Caco-2 (cell line): Measurements from ENCODE around the gene RLN3. TPM values are rescaled to one million over a fixed set of nuclear protein-coding genes. Genes with fewer than 3 reads are reported as not detected.

Experiments used
- BruUV-seq: library from RNA; stranded (reverse); fragments of 400-500 nt; replicated peaks from 2 replicates; lab custom pipeline; 2021; lab: Mats Ljungman, UMichigan
- CTCF ChIA-PET: fragments of 300-600 bp; sonication (Branson Sonifier 250); formaldehyde crosslinking; loops from one replicate; lab custom pipeline; 2022; ENCODE audit warnings: antibody characterized with exemption; lab: Charles Lee
- POLR2A ChIA-PET: fragments of 300-600 bp; sonication (Branson Sonifier 250); formaldehyde crosslinking; loops from one replicate; lab custom pipeline; 2022; ENCODE audit warnings: antibody characterized with exemption; lab: Charles Lee
- DNase-seq, 2 experiments: peaks; one replicate each; pipeline versions ENCODE4 v3.0.0 to v3.0.0-alpha.2; 2020 to 2022
- H3K27me3 ChIP-seq: replicated peaks from 2 replicates; pipeline ENCODE4 v1.6.0; 2011; ENCODE audit warnings: low read length; ENCODE audit not compliant: control insufficient read depth, insufficient read depth
- H3K36me3 ChIP-seq: 2 replicates; pipeline ENCODE4 v1.5.1; 2011; ENCODE audit warnings: low read length; ENCODE audit not compliant: control insufficient read depth, insufficient read depth
- H3K4me1 ChIP-seq: fragments of 250-450 bp; sonication (Bioruptor Pico); 2 replicates; pipeline ENCODE4 v1.5.1; 2020; ENCODE audit warnings: mild to moderate bottlenecking
- H3K4me3 ChIP-seq: 2 replicates; pipeline ENCODE4 v1.5.1; 2011; ENCODE audit warnings: low read depth, mild to moderate bottlenecking, control low read depth, low read length
- H3K9me3 ChIP-seq: fragments of 250-450 bp; sonication (Bioruptor Pico); 2 replicates; pipeline ENCODE4 v1.5.1; 2020; ENCODE audit warnings: mild to moderate bottlenecking, moderate library complexity
- H3K27ac Mint-ChIP-seq: one replicate; pipeline ENCODE4 v1.8.0; 2022; ENCODE audit warnings: mixed read lengths; ENCODE audit not compliant: unreplicated experiment
- H3K27me3 Mint-ChIP-seq: one replicate; pipeline ENCODE4 v1.8.0; 2022; ENCODE audit warnings: mixed read lengths; ENCODE audit not compliant: insufficient read depth, unreplicated experiment
- H3K36me3 Mint-ChIP-seq: one replicate; pipeline ENCODE4 v1.8.0; 2022; ENCODE audit warnings: mild to moderate bottlenecking, mixed read lengths; ENCODE audit not compliant: insufficient read depth, unreplicated experiment
- H3K4me1 Mint-ChIP-seq: one replicate; pipeline ENCODE4 v1.8.0; 2022; ENCODE audit warnings: low read depth, mixed read lengths; ENCODE audit not compliant: unreplicated experiment
- H3K4me3 Mint-ChIP-seq: one replicate; pipeline ENCODE4 v1.8.0; 2022; ENCODE audit warnings: mild to moderate bottlenecking, moderate library complexity, mixed read lengths; ENCODE audit not compliant: unreplicated experiment
- H3K9me3 Mint-ChIP-seq: one replicate; pipeline ENCODE4 v1.8.0; 2022; ENCODE audit warnings: mixed read lengths; ENCODE audit not compliant: unreplicated experiment
- CTCF ChIP-seq, 2 experiments: fragments of 200-600 bp in 1 of 2; IDR thresholded peaks; 1 replicate in 1 of 2; 2 replicates in 1 of 2; pipeline versions ENCODE4 v1.5.1 to v1.8.0; 2011 to 2022; ENCODE audit warnings: antibody characterized with exemption in 1 of 2, control low read depth in 1 of 2, inconsistent platforms in 1 of 2, low read depth in 1 of 2, low read length in 1 of 2, mild to moderate bottlenecking in 1 of 2, moderate library complexity in 1 of 2; ENCODE audit not compliant: insufficient read depth in 1 of 2, severe bottlenecking in 1 of 2, unreplicated experiment in 1 of 2
- intact Hi-C: fragments of 100-400 bp; cut with micrococcal nuclease; formaldehyde crosslinking; loops from one replicate; pipeline ENCODE4 v1.10.0; 2022; ENCODE audit not compliant: unreplicated experiment
- total RNA-seq: library from RNA; stranded (reverse); gene quantifications from 2 replicates; pipeline ENCODE4 v1.2.3, GENCODE V29; 2022

RLN3 gene
- total RNA-seq, 1 experiment from 2014 or later, result not detected

GRCh38 chr19:13979686-13980085, 48.3 kb upstream of the RLN3 start:
- H3K4me1 Mint-ChIP-seq, result peaks cover under 1% of the 10 kb centered on the region
- Histone ChIP-seq H3K27me3 (no peaks in the 10 kb centered on the region), H3K4me3 (peak overlapping the region; percentile 38), H3K9me3 (no peaks in the 10 kb centered on the region), H3K36me3 (no peaks in the 10 kb centered on the region; the same call in none of the 2 replicates), H3K4me1 (peaks cover 11% of the 10 kb centered on the region)
- DNase-seq, result no peak
- no peaks in the 10 kb centered on the region for H3K27me3 Mint-ChIP-seq
- ChIA-PET CTCF (no interaction called here), POLR2A (interaction anchor here (0.6 kb wide), 1 partner anchor 91 kb away, joined by 3 read pairs; no protein-coding TSS in a partner anchor)
- no peaks in the 10 kb centered on the region for H3K9me3 Mint-ChIP-seq
- H3K4me3 Mint-ChIP-seq, result peak overlapping the region; percentile 65
- H3K36me3 Mint-ChIP-seq, result peaks cover 17% of the 10 kb centered on the region
- no peak overlapping the region for H3K27ac Mint-ChIP-seq
- TF ChIP-seq CTCF (IDR thresholded peaks at IDR 0.05; ENCODE audit: insufficient read depth in 1 of 2, low read depth in 1 of 2, low read length in 1 of 2, severe bottlenecking in 1 of 2, unreplicated experiment in 1 of 2), result no peak
- BruUV-seq, result no TSS peak
- intact Hi-C loops, result loop anchor here (10.0 kb wide), 1 partner anchor 95 kb away; the partner anchor contains the start of gene MISP3

DNA sequence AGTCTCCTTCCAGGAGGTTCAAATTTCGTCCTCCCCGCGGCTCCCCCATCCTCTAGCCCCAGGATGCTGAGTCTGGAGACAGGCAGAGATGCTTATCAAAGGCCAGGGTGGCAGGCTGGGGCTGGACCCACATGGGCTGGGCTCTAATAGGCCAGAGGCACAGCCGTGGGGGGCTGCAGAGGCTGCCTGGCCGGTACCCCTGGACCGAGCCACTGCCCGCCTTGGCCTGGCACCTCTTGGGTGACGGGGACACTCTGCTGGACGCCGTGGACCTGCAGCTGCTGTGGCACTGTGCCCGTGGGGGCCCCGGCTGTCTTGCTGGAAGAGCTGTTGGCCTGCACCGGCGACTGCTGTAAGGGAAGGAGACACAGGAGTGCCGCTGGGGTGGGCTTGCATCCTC, 47.6 kb upstream of the RLN3 start:
- CTCF ChIA-PET, result no interaction called here
- Mint-ChIP-seq H3K36me3 (peaks cover 19% of the 10 kb centered on the region), H3K4me1 (no peaks in the 10 kb centered on the region), H3K27ac (no peak overlapping the region), H3K4me3 (no peak overlapping the region), H3K27me3 (no peaks in the 10 kb centered on the region), H3K9me3 (no peaks in the 10 kb centered on the region)
- no TSS peak for BruUV-seq
- intact Hi-C loops, result no loop called here
- H3K4me1 ChIP-seq, result peaks cover 11% of the 10 kb centered on the region
- no peaks in the 10 kb centered on the region for H3K27me3 ChIP-seq
- H3K4me3 ChIP-seq, result no peak overlapping the region
- TF ChIP-seq CTCF (IDR thresholded peaks at IDR 0.05; ENCODE audit: insufficient read depth in 1 of 2, low read depth in 1 of 2, low read length in 1 of 2, severe bottlenecking in 1 of 2, unreplicated experiment in 1 of 2), result no peak
- POLR2A ChIA-PET, result no interaction called here
- no peak for DNase-seq
- no peaks in the 10 kb centered on the region; the same call in none of the 2 replicates for H3K36me3 ChIP-seq
- H3K9me3 ChIP-seq, result no peaks in the 10 kb centered on the region

DNA sequence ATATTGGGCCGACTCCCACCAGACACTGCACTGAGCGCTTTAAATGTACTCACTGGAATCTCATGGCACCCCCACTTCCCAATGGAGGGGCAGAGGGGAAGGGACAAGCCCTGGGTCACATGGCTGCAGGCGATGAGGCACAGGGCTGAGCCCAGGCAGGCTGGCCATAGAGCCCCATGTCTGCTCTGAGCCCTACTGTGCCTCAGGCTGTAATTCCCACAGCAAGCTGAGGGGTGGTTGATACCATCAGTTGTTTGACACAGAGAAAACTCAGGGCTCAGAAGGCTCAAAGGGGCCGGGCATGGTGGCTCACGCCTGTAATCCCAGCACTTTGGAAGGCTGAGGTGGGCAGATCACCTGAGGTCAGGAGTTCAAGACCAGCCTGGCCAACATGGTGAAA, 46.9 kb upstream of the RLN3 start:
- Histone ChIP-seq H3K27me3 (no peaks in the 10 kb centered on the region), H3K4me1 (peaks cover 11% of the 10 kb centered on the region), H3K36me3 (no peaks in the 10 kb centered on the region; the same call in 1 of the 2 replicates), H3K4me3 (no peak overlapping the region), H3K9me3 (no peaks in the 10 kb centered on the region)
- intact Hi-C loops, result no loop called here
- Mint-ChIP-seq H3K9me3 (no peaks in the 10 kb centered on the region), H3K36me3 (peaks cover 16% of the 10 kb centered on the region), H3K27ac (no peak overlapping the region), H3K27me3 (no peaks in the 10 kb centered on the region), H3K4me1 (no peaks in the 10 kb centered on the region), H3K4me3 (no peak overlapping the region)
- TF ChIP-seq CTCF (IDR thresholded peaks at IDR 0.05; ENCODE audit: insufficient read depth in 1 of 2, low read depth in 1 of 2, low read length in 1 of 2, severe bottlenecking in 1 of 2, unreplicated experiment in 1 of 2), result no peak
- DNase-seq, result no peak
- BruUV-seq, result no TSS peak
- POLR2A ChIA-PET, result no interaction called here
- CTCF ChIA-PET, result no interaction called here
